Activated CD4-positive, CD25-positive, alpha-beta regulatory T cell treated with anti-CD3 and anti-CD28 coated beads, Interleukin-2, amount 50 U/mL, for 72 hours (primary cell): ENCODE results near the gene CUL7.
"Not testable (repeated sequence)": the region's sequence is repeated elsewhere in the genome, so short reads cannot be mapped to it uniquely, and the experiment has no call there.

ENCODE experiments used
- DNase-seq: peaks from one replicate; pipeline ENCODE4 v3.0.0; 2021

Gene CUL7

GRCh38 chr6:43013097-43013842 lies 40.4 kb downstream of the CUL7 start:
- DNase-seq, result no peak

GRCh38 chr6:43012364-43012763 lies 41.3 kb downstream of the CUL7 start:
- DNase-seq, result no peak

DNA sequence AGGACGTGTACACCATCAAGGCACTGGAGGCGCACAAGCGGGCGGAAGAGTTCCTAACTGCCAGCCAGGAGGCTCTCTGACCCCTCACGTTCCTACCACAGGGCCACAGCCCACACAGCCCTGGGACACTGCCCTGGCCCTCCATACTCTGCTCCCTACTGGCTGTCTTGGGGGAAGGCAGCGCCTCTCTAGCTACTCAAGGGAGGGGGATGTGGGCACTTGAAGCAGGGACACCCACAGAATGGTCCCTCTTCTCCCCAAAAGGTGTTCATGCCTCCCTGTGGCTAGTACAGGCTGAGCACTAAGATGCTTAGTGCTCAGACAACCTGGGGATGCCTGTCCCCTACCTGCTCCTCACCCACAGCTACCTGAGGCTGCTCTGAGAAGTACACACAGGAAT lies 42.4 kb downstream of the CUL7 start:
- DNase-seq, result no peak

DNA sequence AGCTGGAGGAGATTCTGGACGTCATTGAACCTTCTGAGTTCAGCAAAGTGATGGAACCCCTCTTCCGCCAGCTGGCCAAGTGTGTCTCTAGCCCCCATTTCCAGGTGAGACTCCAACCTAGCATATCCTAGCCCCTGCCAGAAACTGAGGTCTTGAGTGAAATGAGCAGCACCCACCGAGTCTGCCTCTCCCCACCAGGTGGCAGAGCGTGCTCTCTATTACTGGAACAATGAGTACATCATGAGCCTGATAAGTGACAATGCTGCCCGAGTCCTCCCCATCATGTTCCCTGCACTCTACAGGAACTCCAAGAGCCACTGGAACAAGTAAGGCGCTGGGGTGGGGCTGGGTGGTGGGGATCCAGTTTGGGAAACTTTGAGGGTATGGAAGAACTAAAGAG lies 44.5 kb downstream of the CUL7 start:
- DNase-seq, result no peak

GRCh38 chr6:43007126-43007525 lies 46.5 kb downstream of the CUL7 start:
- DNase-seq, result no peak

DNA sequence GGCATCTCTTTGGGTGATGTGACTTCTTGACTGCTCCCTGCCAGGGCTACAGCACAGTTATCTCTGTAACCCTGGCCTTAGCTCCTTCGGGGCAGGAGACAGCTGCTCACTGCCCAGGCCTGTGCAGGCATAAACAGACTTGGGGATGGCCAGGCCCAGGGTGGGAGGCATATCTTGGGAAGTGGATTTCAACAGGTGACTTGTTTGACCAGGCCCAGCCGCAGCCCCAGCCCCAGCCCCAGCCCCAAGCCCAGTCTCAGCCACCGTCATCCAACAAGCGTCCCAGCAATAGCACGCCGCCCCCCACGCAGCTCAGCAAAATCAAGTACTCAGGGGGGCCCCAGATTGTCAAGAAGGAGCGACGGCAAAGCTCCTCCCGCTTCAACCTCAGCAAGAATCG lies 47.4 kb downstream of the CUL7 start:
- no peak for DNase-seq

GRCh38 chr6:43005844-43006243 lies 47.8 kb downstream of the CUL7 start:
- DNase-seq, result no peak

DNA sequence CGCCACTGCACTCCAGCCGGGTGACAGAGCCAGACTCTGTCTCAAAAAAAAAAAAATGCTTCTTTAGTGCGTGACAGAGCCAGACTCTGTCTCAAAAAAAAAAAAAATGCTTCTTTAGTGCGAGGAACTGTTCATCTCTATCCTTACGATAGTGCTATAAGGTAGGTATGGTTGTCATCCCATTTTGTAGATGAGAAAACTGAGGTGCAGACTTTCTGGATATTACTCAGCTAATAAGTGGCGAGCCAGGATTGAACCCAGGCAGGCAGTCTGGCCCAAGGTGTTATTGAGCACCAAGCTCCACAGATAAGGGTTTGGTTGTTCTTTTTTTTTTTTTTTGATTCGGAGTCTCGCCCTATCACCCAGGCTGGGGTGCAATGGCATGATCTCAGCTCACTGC lies 51.8 kb downstream of the CUL7 start:
- DNase-seq, result no peak

DNA sequence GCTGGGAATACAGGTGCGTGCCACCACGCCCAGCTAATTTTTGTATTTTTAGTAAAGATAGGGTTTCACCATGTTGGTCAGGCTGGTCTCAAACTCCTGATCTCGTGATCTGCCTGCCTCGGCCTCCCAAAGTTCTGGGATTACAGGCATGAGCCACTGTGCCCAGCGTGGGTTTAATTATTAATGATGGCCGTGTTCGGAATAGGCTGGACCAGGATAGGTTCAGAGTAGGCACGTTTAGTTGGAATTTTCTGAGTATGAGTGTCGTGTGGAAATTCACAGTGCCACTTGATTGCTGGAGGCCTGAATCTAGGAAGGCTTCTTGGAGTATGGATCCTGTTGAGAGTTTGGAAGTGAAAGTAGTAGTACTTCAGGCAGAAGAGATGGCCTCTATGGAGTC lies 55.4 kb downstream of the CUL7 start:
- DNase-seq, result not testable (repeated sequence)

DNA sequence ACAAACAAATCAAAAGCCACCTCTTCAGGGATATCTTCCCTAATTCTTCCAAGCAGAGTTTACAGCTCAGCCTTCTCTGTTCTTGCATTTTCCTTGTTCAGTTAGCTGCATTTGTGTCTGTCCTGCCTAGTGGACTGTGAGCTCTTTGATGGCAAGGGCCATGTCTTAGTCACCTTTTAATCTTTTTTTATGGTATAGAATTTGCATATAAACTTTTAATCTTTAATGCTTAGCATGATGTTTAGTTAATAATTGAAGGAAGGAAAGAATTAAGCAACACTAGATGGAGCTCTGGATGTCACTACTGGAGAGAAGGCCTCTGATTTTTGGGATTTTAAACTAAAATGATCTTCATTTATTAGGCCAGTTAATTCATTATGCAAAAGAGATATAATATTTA lies 57.1 kb downstream of the CUL7 start:
- DNase-seq, result no peak

DNA sequence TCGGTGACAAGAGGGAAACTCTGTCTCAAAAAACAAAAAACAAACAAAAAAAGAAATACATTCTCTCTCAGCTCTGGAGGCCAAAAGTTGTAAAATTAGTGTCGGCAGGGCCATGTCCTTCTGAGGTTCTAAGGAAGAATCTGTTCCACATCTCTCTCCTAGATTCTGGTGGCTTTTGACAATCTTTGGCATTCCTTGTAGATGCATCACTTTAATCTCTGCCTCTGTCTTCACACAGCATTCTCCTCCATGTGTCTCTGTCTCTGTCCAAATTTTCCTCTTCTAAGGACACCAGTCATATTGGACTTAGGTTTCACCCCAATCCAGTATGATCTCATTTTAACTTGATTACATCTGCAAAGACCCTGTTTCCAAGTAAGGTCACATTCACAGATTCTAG lies 60.2 kb downstream of the CUL7 start:
- no peak for DNase-seq

GRCh38 chr6:42989923-42990322 lies 63.7 kb downstream of the CUL7 start:
- DNase-seq, result no peak

DNA sequence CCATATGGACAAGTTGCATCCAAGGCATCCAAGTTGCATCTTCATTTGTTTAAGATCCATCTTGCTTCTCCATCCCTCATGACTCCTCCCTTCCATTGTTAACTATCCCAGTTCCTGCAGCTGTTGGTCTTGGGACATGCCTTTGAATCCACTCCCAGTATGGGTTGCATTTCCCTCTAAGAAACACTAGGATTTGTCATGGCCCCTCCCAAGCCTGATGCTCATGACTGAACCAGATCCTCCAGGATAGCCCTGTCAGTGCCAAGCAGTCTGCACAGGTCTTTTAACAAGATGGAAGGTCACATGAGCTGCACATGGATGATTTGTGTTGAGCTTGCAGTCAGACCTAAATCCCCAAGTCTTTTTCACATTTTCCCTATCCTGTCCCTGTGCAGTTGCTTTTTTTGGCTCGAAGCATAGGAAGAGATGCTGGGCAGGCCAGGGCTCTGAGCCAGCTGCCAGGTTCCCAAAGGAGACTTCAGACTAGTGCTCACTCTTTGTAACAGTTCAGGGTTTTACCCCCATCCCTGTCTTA lies 65.1 kb downstream of the CUL7 start:
- DNase-seq, result no peak
